WTC11 (cell line): ENCODE measurements around the gene PPEF1. TPM values are rescaled to one million over a fixed set of nuclear protein-coding genes. Genes with fewer than 3 reads are reported as not detected.

Experiments used
- ATAC-seq: fragments of 200-7000 bp; cut with Tn5 transposase; 2 replicates; pipeline ENCODE4 v1.10.0; 2021; ENCODE audit warnings: mild to moderate bottlenecking, moderate library complexity
- CTCF ChIA-PET: fragments of 300-600 bp; sonication (Branson Sonifier 250); formaldehyde crosslinking; loops from one replicate; lab custom pipeline; 2021; ENCODE audit warnings: antibody characterized with exemption; lab: Charles Lee
- POLR2A ChIA-PET: fragments of 350-600 bp; sonication (Branson Sonifier 250); formaldehyde crosslinking; loops from one replicate; lab custom pipeline; 2021; ENCODE audit warnings: antibody characterized with exemption; lab: Charles Lee
- DNase-seq: peaks from one replicate; pipeline ENCODE4 v3.0.0; 2021; ENCODE audit warnings: low spot score
- H3K27ac Mint-ChIP-seq: 2 replicates; pipeline ENCODE4 v1.8.0; 2021; ENCODE audit warnings: mixed read lengths
- H3K27me3 Mint-ChIP-seq: 2 replicates; pipeline ENCODE4 v1.8.0; 2021; ENCODE audit warnings: low read depth, mild to moderate bottlenecking, moderate library complexity, mixed read lengths
- H3K36me3 Mint-ChIP-seq: 2 replicates; pipeline ENCODE4 v1.8.0; 2021; ENCODE audit warnings: mixed read lengths
- H3K4me1 Mint-ChIP-seq: 2 replicates; pipeline ENCODE4 v1.8.0; 2022; ENCODE audit warnings: mixed read lengths
- H3K4me3 Mint-ChIP-seq: 2 replicates; pipeline ENCODE4 v1.8.0; 2021; ENCODE audit warnings: mild to moderate bottlenecking, moderate library complexity, mixed read lengths
- H3K9me3 Mint-ChIP-seq: 2 replicates; pipeline ENCODE4 v1.8.0; 2021; ENCODE audit warnings: mixed read lengths
- FOXP1 ChIP-seq: sonication (generic); formaldehyde crosslinking; IDR thresholded peaks from 2 replicates; pipeline ENCODE4 v1.8.0; 2022; ENCODE audit warnings: missing genetic modification reagents, mild to moderate bottlenecking, moderate library complexity, borderline replicate concordance
- GTF2I ChIP-seq: fragments of 250-450 bp; sonication (Bioruptor Pico); conservative IDR thresholded peaks from 2 replicates; pipeline ENCODE4 v1.4.0; 2021; ENCODE audit warnings: mild to moderate bottlenecking
- HMGA2 ChIP-seq: fragments of 250-450 bp; sonication (Bioruptor Pico); IDR thresholded peaks from 2 replicates; pipeline ENCODE4 v1.4.0; 2021; ENCODE audit warnings: mild to moderate bottlenecking, moderate library complexity
- RORB ChIP-seq: fragments of 250-450 bp; sonication (Bioruptor Pico); IDR thresholded peaks from 2 replicates; pipeline ENCODE4 v1.9.0; 2021; ENCODE audit warnings: mild to moderate bottlenecking
- SMAD3 ChIP-seq: sonication (generic); formaldehyde crosslinking; IDR thresholded peaks from 2 replicates; pipeline ENCODE4 v1.8.0; 2022; ENCODE audit warnings: missing genetic modification reagents, mild to moderate bottlenecking, borderline replicate concordance
- SMAD4 ChIP-seq: sonication (generic); formaldehyde crosslinking; IDR thresholded peaks from 2 replicates; pipeline ENCODE4 v1.8.0; 2022; ENCODE audit warnings: mild to moderate bottlenecking, missing genetic modification reagents
- SP1 ChIP-seq: sonication (generic); formaldehyde crosslinking; conservative IDR thresholded peaks from 2 replicates; pipeline ENCODE4 v1.8.1; 2022; ENCODE audit warnings: missing genetic modification reagents
- TEAD1 ChIP-seq: sonication (generic); formaldehyde crosslinking; IDR thresholded peaks from 2 replicates; pipeline ENCODE4 v1.8.0; 2022; ENCODE audit warnings: mild to moderate bottlenecking, missing genetic modification reagents
- ZNF219 ChIP-seq: sonication (generic); formaldehyde crosslinking; IDR thresholded peaks from 2 replicates; pipeline ENCODE4 v1.8.0; 2023; ENCODE audit warnings: missing genetic modification reagents, mild to moderate bottlenecking, borderline replicate concordance
- total RNA-seq: library from RNA; stranded (reverse); gene quantifications from 3 replicates; pipeline ENCODE4 v1.2.3, GENCODE V29; 2021
- TF ChIP-seq, protein P1 (sequence below): sonication (generic); formaldehyde crosslinking; conservative IDR thresholded peaks from 2 replicates; pipeline ENCODE4 v1.8.1; 2023; ENCODE audit warnings: mild to moderate bottlenecking, low read depth, missing genetic modification reagents, moderate library complexity
- TF ChIP-seq, protein P2 (sequence below): fragments of 250-450 bp; sonication (Bioruptor Pico); IDR thresholded peaks from 2 replicates; pipeline ENCODE4 v1.9.0; 2021; ENCODE audit warnings: mild to moderate bottlenecking
- TF ChIP-seq, protein P3 (sequence below): sonication (generic); formaldehyde crosslinking; IDR thresholded peaks from 2 replicates; pipeline ENCODE4 v1.8.0; 2022; ENCODE audit warnings: mild to moderate bottlenecking, missing genetic modification reagents
- TF ChIP-seq, protein P4 (sequence below): sonication (generic); formaldehyde crosslinking; IDR thresholded peaks from 2 replicates; pipeline ENCODE4 v1.8.1; 2023; ENCODE audit warnings: mild to moderate bottlenecking, missing genetic modification reagents, moderate library complexity
- TF ChIP-seq, protein P5 (sequence below): sonication (generic); formaldehyde crosslinking; IDR thresholded peaks from 2 replicates; pipeline ENCODE4 v1.8.1; 2023; ENCODE audit warnings: mild to moderate bottlenecking, moderate library complexity, missing genetic modification reagents
- TF ChIP-seq, protein P6 (sequence below): fragments of 250-450 bp; sonication (Bioruptor Pico); IDR thresholded peaks from 2 replicates; pipeline ENCODE4 v1.9.0; 2021; ENCODE audit warnings: mild to moderate bottlenecking, borderline replicate concordance
- TF ChIP-seq, protein P7 (sequence below): sonication (generic); formaldehyde crosslinking; IDR thresholded peaks from 2 replicates; pipeline ENCODE4 v1.8.0; 2022; ENCODE audit warnings: mild to moderate bottlenecking, missing genetic modification reagents
- TF ChIP-seq, protein P8 (sequence below): sonication (generic); formaldehyde crosslinking; IDR thresholded peaks from 2 replicates; pipeline ENCODE4 v1.8.1; 2022; ENCODE audit warnings: low read depth, missing genetic modification reagents, borderline replicate concordance

The PPEF1 gene
- total RNA-seq, 1 experiment from 2014 or later: 0.31 TPM

DNA sequence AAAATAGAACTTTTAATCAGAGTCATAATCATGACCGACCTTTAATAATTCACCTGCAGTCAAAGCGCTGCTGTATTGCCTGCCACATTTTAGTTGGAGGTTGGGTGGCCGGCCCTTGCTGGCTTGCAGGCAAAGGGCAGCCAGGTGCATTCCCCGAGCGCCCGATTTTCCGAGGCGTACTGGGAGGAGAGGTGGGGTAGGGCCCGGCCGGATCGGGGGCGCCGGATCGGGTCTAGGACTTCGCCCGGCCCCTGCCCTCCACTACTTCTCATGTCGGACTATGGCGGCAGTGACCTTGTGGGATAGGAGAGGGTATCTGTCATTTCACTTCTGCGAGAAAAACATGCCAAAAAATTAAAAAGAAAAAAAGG lies 33.0 kb upstream of the PPEF1 start (continued):
- TF ChIP-seq, protein P1, sequence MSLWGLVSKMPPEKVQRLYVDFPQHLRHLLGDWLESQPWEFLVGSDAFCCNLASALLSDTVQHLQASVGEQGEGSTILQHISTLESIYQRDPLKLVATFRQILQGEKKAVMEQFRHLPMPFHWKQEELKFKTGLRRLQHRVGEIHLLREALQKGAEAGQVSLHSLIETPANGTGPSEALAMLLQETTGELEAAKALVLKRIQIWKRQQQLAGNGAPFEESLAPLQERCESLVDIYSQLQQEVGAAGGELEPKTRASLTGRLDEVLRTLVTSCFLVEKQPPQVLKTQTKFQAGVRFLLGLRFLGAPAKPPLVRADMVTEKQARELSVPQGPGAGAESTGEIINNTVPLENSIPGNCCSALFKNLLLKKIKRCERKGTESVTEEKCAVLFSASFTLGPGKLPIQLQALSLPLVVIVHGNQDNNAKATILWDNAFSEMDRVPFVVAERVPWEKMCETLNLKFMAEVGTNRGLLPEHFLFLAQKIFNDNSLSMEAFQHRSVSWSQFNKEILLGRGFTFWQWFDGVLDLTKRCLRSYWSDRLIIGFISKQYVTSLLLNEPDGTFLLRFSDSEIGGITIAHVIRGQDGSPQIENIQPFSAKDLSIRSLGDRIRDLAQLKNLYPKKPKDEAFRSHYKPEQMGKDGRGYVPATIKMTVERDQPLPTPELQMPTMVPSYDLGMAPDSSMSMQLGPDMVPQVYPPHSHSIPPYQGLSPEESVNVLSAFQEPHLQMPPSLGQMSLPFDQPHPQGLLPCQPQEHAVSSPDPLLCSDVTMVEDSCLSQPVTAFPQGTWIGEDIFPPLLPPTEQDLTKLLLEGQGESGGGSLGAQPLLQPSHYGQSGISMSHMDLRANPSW (CRISPR knock-in tag): no peak
- TF ChIP-seq HMGA2 (CRISPR knock-in tag): no peak
- TF ChIP-seq, protein P2, sequence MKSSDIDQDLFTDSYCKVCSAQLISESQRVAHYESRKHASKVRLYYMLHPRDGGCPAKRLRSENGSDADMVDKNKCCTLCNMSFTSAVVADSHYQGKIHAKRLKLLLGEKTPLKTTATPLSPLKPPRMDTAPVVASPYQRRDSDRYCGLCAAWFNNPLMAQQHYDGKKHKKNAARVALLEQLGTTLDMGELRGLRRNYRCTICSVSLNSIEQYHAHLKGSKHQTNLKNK: no peak
- TF ChIP-seq SMAD4: no peak
- TF ChIP-seq, all 79 proteins: peak for 0

DNA sequence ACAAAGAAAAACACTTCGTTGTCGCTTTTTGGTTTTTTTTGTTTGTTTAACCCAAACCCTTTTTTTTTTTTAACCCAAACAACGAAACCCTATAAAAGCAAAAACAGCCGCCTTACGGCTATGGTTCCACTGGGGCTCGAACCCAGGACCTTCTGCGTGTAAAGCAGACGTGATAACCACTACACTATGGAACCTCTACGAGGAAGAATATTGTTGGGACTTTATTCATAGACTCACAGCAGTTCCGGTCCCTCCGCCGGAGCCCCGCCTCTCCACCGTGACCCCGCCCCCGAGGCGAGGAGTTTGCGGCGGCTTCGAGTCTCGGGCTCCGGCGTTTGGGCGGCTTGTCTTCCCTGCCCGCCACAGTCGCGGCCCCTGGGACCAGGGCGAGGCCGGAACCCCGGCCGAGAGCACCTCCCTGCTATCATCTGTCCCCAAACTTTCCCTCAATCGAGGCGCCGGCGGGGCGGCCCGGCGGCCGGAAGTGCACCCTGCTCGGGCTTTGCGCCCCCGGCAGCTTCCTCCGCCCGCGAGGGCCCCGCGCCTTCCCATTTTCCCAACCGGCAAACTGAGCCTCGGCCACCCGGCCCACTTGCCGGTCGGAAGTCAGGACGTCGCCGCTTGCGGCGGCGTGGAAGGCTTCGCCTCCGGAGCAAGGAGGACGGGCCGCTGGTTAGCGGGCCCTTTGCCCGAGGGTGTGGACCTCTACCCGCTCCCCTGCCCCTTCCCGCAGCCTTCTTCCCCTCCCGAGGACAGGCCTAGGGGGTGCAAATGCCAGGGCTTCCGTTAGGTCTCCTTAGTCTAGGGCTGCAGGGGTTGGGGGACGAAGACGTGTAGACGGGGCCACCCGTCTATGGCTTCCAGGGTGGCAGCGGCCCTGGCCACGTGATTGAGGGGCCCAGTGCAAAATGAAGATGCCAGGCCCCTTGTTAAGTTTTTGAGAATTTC lies 32.4 kb upstream of the PPEF1 start:
- Mint-ChIP-seq H3K9me3 (no peaks in the 10 kb centered on the region), H3K27me3 (no peaks in the 10 kb centered on the region), H3K36me3 (no peaks in the 10 kb centered on the region), H3K4me1 (peaks cover 11% of the 10 kb centered on the region), H3K27ac (no peak overlapping the region), H3K4me3 (peak overlapping the region; percentile 70)
- POLR2A ChIA-PET: no interaction called here
- ATAC-seq (peak; percentile 75), DNase-seq (peak; percentile 67)
- CTCF ChIA-PET: interaction anchor here (0.8 to 1.7 kb wide), 7 partner anchors 8 to 288 kb away, joined by 3 to 10 read pairs (median 4); partner anchors contain the start of gene CDKL5
- TF ChIP-seq, protein P3, sequence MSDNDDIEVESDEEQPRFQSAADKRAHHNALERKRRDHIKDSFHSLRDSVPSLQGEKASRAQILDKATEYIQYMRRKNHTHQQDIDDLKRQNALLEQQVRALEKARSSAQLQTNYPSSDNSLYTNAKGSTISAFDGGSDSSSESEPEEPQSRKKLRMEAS: 0 out of 2 replicates have a peak, but pooled peaks have one; percentile 34
- TF ChIP-seq, protein P4, sequence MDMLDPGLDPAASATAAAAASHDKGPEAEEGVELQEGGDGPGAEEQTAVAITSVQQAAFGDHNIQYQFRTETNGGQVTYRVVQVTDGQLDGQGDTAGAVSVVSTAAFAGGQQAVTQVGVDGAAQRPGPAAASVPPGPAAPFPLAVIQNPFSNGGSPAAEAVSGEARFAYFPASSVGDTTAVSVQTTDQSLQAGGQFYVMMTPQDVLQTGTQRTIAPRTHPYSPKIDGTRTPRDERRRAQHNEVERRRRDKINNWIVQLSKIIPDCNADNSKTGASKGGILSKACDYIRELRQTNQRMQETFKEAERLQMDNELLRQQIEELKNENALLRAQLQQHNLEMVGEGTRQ: 0 out of 2 replicates have a peak, but pooled peaks have one; percentile 36
- TF ChIP-seq FOXP1 (CRISPR knock-in tag) (0 out of 2 replicates have a peak, but pooled peaks have one; percentile 6), SP1 (CRISPR knock-in tag) (peak; percentile 59; the same call in 1 of the 2 replicates), GTF2I (CRISPR knock-in tag) (peak; percentile 71; the same call in 1 of the 2 replicates), ZNF219 (CRISPR knock-in tag) (no peak), RORB (CRISPR knock-in tag) (no peak), TEAD1 (CRISPR knock-in tag) (0 out of 2 replicates have a peak, but pooled peaks have one; percentile 41), SMAD3 (CRISPR knock-in tag) (no peak)
- TF ChIP-seq, protein P5, sequence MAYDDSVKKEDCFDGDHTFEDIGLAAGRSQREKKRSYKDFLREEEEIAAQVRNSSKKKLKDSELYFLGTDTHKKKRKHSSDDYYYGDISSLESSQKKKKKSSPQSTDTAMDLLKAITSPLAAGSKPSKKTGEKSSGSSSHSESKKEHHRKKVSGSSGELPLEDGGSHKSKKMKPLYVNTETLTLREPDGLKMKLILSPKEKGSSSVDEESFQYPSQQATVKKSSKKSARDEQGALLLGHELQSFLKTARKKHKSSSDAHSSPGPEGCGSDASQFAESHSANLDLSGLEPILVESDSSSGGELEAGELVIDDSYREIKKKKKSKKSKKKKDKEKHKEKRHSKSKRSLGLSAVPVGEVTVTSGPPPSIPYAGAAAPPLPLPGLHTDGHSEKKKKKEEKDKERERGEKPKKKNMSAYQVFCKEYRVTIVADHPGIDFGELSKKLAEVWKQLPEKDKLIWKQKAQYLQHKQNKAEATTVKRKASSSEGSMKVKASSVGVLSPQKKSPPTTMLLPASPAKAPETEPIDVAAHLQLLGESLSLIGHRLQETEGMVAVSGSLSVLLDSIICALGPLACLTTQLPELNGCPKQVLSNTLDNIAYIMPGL (CRISPR knock-in tag): peak; percentile 62; the same call in 1 of the 2 replicates
- TF ChIP-seq, protein P6, sequence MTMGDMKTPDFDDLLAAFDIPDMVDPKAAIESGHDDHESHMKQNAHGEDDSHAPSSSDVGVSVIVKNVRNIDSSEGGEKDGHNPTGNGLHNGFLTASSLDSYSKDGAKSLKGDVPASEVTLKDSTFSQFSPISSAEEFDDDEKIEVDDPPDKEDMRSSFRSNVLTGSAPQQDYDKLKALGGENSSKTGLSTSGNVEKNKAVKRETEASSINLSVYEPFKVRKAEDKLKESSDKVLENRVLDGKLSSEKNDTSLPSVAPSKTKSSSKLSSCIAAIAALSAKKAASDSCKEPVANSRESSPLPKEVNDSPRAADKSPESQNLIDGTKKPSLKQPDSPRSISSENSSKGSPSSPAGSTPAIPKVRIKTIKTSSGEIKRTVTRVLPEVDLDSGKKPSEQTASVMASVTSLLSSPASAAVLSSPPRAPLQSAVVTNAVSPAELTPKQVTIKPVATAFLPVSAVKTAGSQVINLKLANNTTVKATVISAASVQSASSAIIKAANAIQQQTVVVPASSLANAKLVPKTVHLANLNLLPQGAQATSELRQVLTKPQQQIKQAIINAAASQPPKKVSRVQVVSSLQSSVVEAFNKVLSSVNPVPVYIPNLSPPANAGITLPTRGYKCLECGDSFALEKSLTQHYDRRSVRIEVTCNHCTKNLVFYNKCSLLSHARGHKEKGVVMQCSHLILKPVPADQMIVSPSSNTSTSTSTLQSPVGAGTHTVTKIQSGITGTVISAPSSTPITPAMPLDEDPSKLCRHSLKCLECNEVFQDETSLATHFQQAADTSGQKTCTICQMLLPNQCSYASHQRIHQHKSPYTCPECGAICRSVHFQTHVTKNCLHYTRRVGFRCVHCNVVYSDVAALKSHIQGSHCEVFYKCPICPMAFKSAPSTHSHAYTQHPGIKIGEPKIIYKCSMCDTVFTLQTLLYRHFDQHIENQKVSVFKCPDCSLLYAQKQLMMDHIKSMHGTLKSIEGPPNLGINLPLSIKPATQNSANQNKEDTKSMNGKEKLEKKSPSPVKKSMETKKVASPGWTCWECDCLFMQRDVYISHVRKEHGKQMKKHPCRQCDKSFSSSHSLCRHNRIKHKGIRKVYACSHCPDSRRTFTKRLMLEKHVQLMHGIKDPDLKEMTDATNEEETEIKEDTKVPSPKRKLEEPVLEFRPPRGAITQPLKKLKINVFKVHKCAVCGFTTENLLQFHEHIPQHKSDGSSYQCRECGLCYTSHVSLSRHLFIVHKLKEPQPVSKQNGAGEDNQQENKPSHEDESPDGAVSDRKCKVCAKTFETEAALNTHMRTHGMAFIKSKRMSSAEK (CRISPR knock-in tag): no peak
- TF ChIP-seq, protein P7, sequence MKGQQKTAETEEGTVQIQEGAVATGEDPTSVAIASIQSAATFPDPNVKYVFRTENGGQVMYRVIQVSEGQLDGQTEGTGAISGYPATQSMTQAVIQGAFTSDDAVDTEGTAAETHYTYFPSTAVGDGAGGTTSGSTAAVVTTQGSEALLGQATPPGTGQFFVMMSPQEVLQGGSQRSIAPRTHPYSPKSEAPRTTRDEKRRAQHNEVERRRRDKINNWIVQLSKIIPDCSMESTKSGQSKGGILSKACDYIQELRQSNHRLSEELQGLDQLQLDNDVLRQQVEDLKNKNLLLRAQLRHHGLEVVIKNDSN (CRISPR knock-in tag): 0 out of 2 replicates have a peak, but pooled peaks have one; percentile 12
- TF ChIP-seq, protein P8, sequence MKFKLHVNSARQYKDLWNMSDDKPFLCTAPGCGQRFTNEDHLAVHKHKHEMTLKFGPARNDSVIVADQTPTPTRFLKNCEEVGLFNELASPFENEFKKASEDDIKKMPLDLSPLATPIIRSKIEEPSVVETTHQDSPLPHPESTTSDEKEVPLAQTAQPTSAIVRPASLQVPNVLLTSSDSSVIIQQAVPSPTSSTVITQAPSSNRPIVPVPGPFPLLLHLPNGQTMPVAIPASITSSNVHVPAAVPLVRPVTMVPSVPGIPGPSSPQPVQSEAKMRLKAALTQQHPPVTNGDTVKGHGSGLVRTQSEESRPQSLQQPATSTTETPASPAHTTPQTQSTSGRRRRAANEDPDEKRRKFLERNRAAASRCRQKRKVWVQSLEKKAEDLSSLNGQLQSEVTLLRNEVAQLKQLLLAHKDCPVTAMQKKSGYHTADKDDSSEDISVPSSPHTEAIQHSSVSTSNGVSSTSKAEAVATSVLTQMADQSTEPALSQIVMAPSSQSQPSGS (CRISPR knock-in tag): no peak
- TF ChIP-seq, all 79 proteins: peak for 8
